ENCODE results near the gene DHRS4L2. TPM values are rescaled to one million over a fixed set of nuclear protein-coding genes. Genes with fewer than 3 reads are reported as not detected.

The DHRS4L2 gene
- total RNA-seq, 1 donor from 2014 or later = 22.1 TPM

Other genes starting within 250 kb of the DHRS4L2 start
- gene DHRS4, start 35.2 kb upstream of the DHRS4L2 start, total RNA-seq = 17.6 and 18.2 TPM in 2 replicates
- gene CARMIL3, start 63.1 kb downstream of the DHRS4L2 start, total RNA-seq = 1.3 and 1.5 TPM in 2 replicates
- not detected in 2 replicates for gene CPNE6, start 82.6 kb downstream of the DHRS4L2 start, total RNA-seq
- gene PCK2, start 105.4 kb downstream of the DHRS4L2 start, total RNA-seq = 63.6 and 64.2 TPM in 2 replicates
- gene DCAF11, start 125.8 kb downstream of the DHRS4L2 start, total RNA-seq = 55.8 and 57.3 TPM in 2 replicates
- gene NRL, start 126.0 kb downstream of the DHRS4L2 start, total RNA-seq = 0.96 and 1.2 TPM in 2 replicates
- 0.26 and 0.54 TPM in 2 replicates for gene FITM1, start 141.7 kb downstream of the DHRS4L2 start, total RNA-seq
- gene PSME1, start 147.3 kb downstream of the DHRS4L2 start, total RNA-seq = 300 and 306 TPM in 2 replicates
- 26.6 and 30.3 TPM in 2 replicates for gene EMC9, start 152.7 kb downstream of the DHRS4L2 start, total RNA-seq
- gene PSME2, start 157.7 kb downstream of the DHRS4L2 start, total RNA-seq = 565 and 584 TPM in 2 replicates
- gene RNF31, start 158.6 kb downstream of the DHRS4L2 start, total RNA-seq = 95.1 and 95.6 TPM in 2 replicates
- 138 and 159 TPM in 2 replicates for gene IRF9, start 172.3 kb downstream of the DHRS4L2 start, total RNA-seq
- gene REC8, start 183.2 kb downstream of the DHRS4L2 start, total RNA-seq = 33.8 and 34.3 TPM in 2 replicates
- 107 and 112 TPM in 2 replicates for gene IPO4, start 199.9 kb downstream of the DHRS4L2 start, total RNA-seq
- gene TM9SF1, start 206.5 kb downstream of the DHRS4L2 start, total RNA-seq = 35.1 and 36.4 TPM in 2 replicates
- 0.26 and 0.36 TPM in 2 replicates for gene TSSK4, start 216.8 kb downstream of the DHRS4L2 start, total RNA-seq
- gene CHMP4A, start 224.6 kb downstream of the DHRS4L2 start, total RNA-seq = 88.0 and 89.9 TPM in 2 replicates
- gene MDP1, start 227.1 kb downstream of the DHRS4L2 start, total RNA-seq = 11.6 and 13.5 TPM in 2 replicates
- gene NEDD8, start 243.4 kb downstream of the DHRS4L2 start, total RNA-seq = 188 and 190 TPM in 2 replicates
- 32.4 and 42.8 TPM in 2 replicates for gene GMPR2, start 244.0 kb downstream of the DHRS4L2 start, total RNA-seq